Measurements from ENCODE around the gene SIRPB1. TPM values are rescaled to one million over a fixed set of nuclear protein-coding genes. Genes with fewer than 3 reads are reported as not detected.

Gene SIRPB1
- total RNA-seq, 1 experiment from 2014 or later = 2.4 TPM

- no TSS peak for BruUV-seq (replicated peaks)
- Mint-ChIP-seq H3K36me3 (ENCODE audit: insufficient read depth, unreplicated experiment) (no peaks in the 10 kb centered on the region), H3K4me3 (ENCODE audit: unreplicated experiment) (no peak overlapping the region), H3K4me1 (ENCODE audit: insufficient read depth, unreplicated experiment) (no peaks in the 10 kb centered on the region), H3K27ac (ENCODE audit: low read depth, unreplicated experiment) (no peak overlapping the region), H3K9me3 (ENCODE audit: unreplicated experiment) (no peaks in the 10 kb centered on the region), H3K27me3 (ENCODE audit: insufficient read depth, unreplicated experiment) (peaks cover 3% of the 10 kb centered on the region)
- no peak for DNase-seq (ENCODE audit: unreplicated experiment)
- TF ChIP-seq CTCF (IDR thresholded peaks at IDR 0.05; ENCODE audit: unreplicated experiment) = no peak
- intact Hi-C loops (cut with micrococcal nuclease) = no loop called here
- ChIA-PET POLR2A (no interaction called here), CTCF (no interaction called here)
Observed at GRCh38 chr20:1652960-1653359, 33.2 kb upstream of the SIRPB1 start.

GRCh38 chr20:1652104-1652503 is 32.3 kb upstream of the SIRPB1 start:
- H3K27ac Mint-ChIP-seq (ENCODE audit: low read depth, unreplicated experiment) = no peak overlapping the region
- no peaks in the 10 kb centered on the region for H3K36me3 Mint-ChIP-seq (ENCODE audit: insufficient read depth, unreplicated experiment)
- H3K9me3 Mint-ChIP-seq (ENCODE audit: unreplicated experiment) = no peaks in the 10 kb centered on the region
- H3K4me1 Mint-ChIP-seq (ENCODE audit: insufficient read depth, unreplicated experiment) = no peaks in the 10 kb centered on the region
- DNase-seq (ENCODE audit: unreplicated experiment) = no peak
- no peak for TF ChIP-seq CTCF (IDR thresholded peaks at IDR 0.05; ENCODE audit: unreplicated experiment)
- intact Hi-C loops (cut with micrococcal nuclease) = no loop called here
- CTCF ChIA-PET = interaction anchor here (0.5 kb wide), 1 partner anchor 118 kb away, joined by 5 read pairs; no protein-coding TSS in a partner anchor
- no TSS peak for BruUV-seq (replicated peaks)
- POLR2A ChIA-PET = no interaction called here
- no peaks in the 10 kb centered on the region for H3K27me3 Mint-ChIP-seq (ENCODE audit: insufficient read depth, unreplicated experiment)
- no peak overlapping the region for H3K4me3 Mint-ChIP-seq (ENCODE audit: unreplicated experiment)

- Mint-ChIP-seq H3K36me3 (ENCODE audit: insufficient read depth, unreplicated experiment) (no peaks in the 10 kb centered on the region), H3K27ac (ENCODE audit: low read depth, unreplicated experiment) (no peak overlapping the region), H3K27me3 (ENCODE audit: insufficient read depth, unreplicated experiment) (no peaks in the 10 kb centered on the region), H3K9me3 (ENCODE audit: unreplicated experiment) (no peaks in the 10 kb centered on the region), H3K4me1 (ENCODE audit: insufficient read depth, unreplicated experiment) (no peaks in the 10 kb centered on the region), H3K4me3 (ENCODE audit: unreplicated experiment) (no peak overlapping the region)
- POLR2A ChIA-PET = interaction anchor here (0.6 kb wide), 1 partner anchor 334 kb away, joined by 4 read pairs; no protein-coding TSS in a partner anchor
- DNase-seq (ENCODE audit: unreplicated experiment) = no peak
- CTCF ChIA-PET = interaction anchor here (0.5 to 0.8 kb wide), 3 partner anchors 117 to 585 kb away, joined by 3 to 5 read pairs (median 3); no protein-coding TSS in a partner anchor
- intact Hi-C loops (cut with micrococcal nuclease) = no loop called here
- TF ChIP-seq CTCF (IDR thresholded peaks at IDR 0.05; ENCODE audit: unreplicated experiment) = no peak
- BruUV-seq (replicated peaks) = no TSS peak
Observed at GRCh38 chr20:1651268-1652058, 31.7 kb upstream of the SIRPB1 start.

- CTCF ChIA-PET = interaction anchor here (0.7 kb wide), 1 partner anchor 95 kb away, joined by 4 read pairs; no protein-coding TSS in a partner anchor
- no peak for TF ChIP-seq CTCF (IDR thresholded peaks at IDR 0.05; ENCODE audit: unreplicated experiment)
- intact Hi-C loops (cut with micrococcal nuclease) = no loop called here
- Mint-ChIP-seq H3K4me1 (ENCODE audit: insufficient read depth, unreplicated experiment) (no peaks in the 10 kb centered on the region), H3K9me3 (ENCODE audit: unreplicated experiment) (no peaks in the 10 kb centered on the region), H3K36me3 (ENCODE audit: insufficient read depth, unreplicated experiment) (no peaks in the 10 kb centered on the region), H3K27ac (ENCODE audit: low read depth, unreplicated experiment) (no peak overlapping the region), H3K4me3 (ENCODE audit: unreplicated experiment) (no peak overlapping the region), H3K27me3 (ENCODE audit: insufficient read depth, unreplicated experiment) (no peaks in the 10 kb centered on the region)
- no peak for DNase-seq (ENCODE audit: unreplicated experiment)
- POLR2A ChIA-PET = no interaction called here
- BruUV-seq (replicated peaks) = no TSS peak
Observed at GRCh38 chr20:1648101-1648500, 28.3 kb upstream of the SIRPB1 start.

Data from MCF 10A (cell line).